HG03060 (cell line): ENCODE measurements around the gene LCN1.

Experiments used
- ATAC-seq: cut with Tn5 transposase; IDR thresholded peaks from one replicate; pipeline ENCODE4 v1.9.1; 2021; ENCODE audit warnings: low read depth, moderate number of reproducible peaks; ENCODE audit not compliant: unreplicated experiment

LCN1 gene

DNA sequence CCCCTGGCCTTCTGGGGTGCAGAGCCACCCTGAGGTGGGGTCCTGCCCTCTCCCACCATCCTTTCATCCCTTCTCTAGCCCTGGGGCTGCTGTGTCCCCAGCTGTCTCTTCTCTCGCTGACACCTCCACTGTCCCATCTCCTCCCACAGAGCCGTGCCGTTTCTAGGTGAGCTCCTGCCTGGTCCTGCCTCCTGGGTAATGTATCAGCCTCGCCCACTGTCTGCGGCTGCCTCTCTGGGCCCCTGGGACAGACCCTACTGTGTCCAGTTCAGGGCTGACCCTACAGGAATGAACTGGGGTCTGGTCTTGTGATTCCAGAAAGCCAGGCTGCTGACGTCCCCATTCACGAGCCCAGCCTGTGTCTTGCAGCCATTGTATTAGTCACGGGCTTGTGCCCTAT lies 44.4 kb downstream of the LCN1 start:
- ATAC-seq = no peak

DNA sequence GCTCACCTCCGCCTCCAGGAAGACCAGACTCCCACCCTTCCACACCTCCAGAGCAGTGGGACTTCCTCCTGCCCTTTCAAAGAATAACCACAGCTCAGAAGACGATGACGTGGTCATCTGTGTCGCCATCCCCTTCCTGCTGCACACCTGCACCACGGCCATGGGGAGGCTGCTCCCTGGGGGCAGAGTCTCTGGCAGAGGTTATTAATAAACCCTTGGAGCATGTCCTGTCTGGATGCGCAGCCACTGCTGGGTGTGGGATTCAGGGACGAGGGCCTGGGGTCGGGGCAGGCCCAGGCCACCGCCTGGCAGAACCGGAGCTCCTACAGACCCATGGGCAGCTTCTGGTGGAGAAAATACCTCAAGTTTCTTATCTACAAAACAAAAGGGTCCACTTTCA lies 45.3 kb downstream of the LCN1 start:
- no peak for ATAC-seq

DNA sequence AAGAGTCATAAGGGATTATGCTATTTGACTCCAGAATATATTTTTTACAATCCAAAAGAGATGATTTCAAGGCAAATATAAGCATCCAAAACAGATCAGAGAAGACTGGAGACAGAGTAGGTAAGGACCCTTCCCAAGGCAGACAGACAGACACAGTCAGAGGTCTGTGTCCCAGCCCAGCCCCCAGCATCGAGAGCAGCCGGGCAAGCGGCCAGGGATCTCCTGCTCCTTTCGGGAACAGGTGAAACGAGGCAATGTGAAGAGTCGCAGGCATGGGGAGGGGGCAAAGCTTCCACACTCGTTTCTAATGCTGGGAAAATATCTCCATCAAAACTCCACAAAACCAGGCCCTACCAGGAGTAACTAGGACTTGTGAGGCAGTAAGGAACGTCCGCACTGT lies 46.1 kb downstream of the LCN1 start:
- ATAC-seq = no peak

DNA sequence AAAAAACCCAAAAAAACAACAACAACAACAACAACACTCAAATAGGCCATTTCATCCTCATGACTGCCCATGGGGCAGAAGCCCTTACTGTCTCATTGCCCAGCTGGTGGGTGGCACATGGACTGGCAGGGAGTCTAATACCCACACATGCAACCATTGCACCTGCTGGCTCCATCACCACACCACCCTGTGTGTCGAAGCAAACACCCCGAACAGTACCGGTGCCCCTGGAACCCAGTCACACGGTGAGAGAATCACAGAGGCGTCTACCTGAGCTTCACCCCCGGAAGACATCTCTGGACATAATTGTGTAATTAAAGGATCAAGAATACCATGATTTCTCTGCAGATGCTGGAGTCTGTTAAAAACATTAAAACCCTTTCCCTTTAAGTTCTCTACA lies 46.8 kb downstream of the LCN1 start:
- ATAC-seq = no peak

DNA sequence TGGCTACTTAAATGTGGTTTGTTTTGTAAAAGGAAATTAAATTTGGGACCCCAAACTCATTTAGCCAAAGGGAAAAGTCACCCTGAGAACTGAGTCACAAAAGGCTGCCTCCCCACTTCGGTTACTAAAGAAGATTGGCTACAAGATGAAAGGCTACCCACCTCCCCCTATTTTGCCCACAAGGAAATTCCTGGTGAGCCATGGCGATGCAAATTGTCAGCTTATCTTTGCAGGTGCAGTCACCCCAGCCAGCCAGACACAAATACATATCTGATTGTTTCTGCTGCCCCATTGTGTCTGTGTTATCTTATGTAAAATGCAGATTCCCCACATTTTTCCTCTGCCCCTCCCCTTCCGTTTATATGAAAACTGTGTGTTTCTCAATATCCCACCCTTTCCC lies 49.2 kb downstream of the LCN1 start:
- no peak for ATAC-seq

DNA sequence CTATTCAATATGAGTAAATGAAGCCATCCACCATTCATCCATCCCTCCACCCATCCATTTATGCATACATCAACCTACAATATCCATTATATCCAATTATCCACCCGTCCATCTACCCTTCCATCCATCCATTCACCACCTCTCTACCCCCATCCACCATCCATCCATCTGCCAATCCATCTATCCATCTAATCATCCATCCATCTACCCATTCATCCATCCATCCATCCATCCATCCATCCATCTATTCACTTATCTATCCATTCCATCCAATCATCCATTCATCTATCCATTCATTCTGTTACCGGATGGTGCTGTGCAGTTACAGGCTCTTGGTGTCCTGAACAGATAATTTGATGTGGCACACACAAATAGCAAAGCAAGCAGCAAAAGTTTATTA lies 51.0 kb downstream of the LCN1 start:
- ATAC-seq = no peak

DNA sequence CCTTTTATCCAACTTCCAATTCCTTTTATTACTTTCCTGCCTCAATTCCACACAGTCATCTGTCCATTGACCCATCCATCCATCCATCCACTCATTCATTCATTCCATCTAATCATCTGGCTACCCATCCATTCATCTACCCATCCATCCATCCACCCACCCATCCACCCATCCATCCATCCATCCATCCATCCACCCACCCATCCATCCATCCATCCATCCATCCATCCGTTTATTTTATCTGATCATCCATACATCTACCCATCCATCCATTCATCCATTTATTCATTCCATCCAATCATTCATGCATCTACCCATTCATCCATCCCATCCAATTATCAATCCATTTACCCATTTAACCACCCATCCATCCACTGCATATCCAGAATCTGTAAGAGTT lies 51.9 kb downstream of the LCN1 start:
- ATAC-seq = no peak

DNA sequence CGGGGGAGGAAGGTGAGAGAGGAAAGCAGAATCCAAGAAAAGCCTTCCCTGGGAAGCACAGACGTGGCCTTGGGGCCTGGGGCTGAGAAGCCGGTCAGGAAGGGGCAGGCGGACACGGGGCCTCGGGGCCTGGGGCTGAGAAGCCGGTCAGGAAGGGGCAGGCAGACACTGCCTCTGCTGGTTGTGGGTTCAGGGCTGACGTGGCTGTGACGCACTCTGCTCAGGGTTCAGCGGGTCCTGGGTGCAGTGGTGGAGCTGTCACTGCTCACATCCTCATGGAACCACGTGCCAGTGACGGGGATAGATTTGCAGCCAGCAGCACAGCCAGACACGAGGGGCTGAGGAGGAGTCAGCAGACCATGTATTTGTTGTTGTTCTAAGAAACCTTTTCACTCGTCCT lies 53.1 kb downstream of the LCN1 start:
- no peak for ATAC-seq

DNA sequence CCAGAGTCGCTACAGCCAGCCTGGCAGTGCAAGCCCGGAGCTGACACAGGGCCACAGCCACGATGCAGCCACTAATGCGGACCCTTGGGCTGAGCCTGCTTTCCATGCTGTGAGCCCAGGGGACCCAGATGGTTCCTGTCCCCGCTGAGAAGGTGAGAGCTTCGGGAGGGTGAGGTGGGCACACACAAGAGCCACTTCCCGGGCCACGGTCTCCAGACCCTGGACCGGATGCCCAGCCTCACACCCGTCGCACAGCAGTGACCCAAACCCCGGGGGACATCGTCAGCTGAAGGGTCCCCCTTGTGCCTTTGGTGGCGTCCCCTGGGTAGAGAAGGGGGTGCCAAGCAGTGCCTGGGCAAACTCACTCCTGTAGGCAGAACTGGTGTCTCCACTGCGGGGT lies 53.7 kb downstream of the LCN1 start:
- no peak for ATAC-seq
